Fibroblast of the conjunctiva (primary cell): ENCODE measurements around the gene BCL6B.
"Not testable (repeated sequence)": the region's sequence is repeated elsewhere in the genome, so short reads cannot be mapped to it uniquely, and the experiment has no call there.

Experiments
- DNase-seq: peaks from one replicate; pipeline ENCODE4 v3.0.0-alpha.2; 2010; ENCODE audit warnings: low read depth

Gene BCL6B

GRCh38 chr17:7022781-7023571, at the start of gene BCL6B:
Gene BCL6B (plus strand): TSS chr17:7023050. CDS start chr17:7023672, 622 bp downstream.
- no peak for DNase-seq

GRCh38 chr17:6979440-6979839, 43.4 kb upstream of the BCL6B start:
- DNase-seq = not testable (repeated sequence)

GRCh38 chr17:6981426-6981825, 41.4 kb upstream of the BCL6B start:
- no peak for DNase-seq

DNA sequence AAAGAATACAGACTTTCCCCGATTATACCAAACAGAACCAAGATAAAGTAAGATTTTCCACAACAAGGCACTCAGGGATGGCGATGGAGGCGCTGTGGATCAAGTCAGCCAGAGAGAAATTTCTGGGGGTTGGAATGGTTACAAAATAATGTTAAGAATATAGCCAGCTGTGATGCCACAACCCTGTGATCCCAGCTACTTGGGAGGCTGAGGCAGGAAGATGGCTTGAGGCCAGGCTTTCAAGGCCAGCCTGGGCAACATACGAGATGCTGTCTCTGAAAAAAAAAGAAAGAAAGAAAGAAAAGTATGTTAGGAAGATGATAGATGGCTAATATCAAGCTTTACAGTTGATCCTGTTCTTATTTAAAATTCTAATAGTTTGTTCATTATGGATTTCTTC, 37.6 kb upstream of the BCL6B start:
- no peak for DNase-seq

- no peak for DNase-seq
Measured at GRCh38 chr17:6986676-6987075, 36.2 kb upstream of the BCL6B start.

- no peak for DNase-seq
Measured at GRCh38 chr17:6989779-6990178, 33.1 kb upstream of the BCL6B start.

GRCh38 chr17:6993613-6994056, 29.2 kb upstream of the BCL6B start:
- DNase-seq = not testable (repeated sequence)

DNA sequence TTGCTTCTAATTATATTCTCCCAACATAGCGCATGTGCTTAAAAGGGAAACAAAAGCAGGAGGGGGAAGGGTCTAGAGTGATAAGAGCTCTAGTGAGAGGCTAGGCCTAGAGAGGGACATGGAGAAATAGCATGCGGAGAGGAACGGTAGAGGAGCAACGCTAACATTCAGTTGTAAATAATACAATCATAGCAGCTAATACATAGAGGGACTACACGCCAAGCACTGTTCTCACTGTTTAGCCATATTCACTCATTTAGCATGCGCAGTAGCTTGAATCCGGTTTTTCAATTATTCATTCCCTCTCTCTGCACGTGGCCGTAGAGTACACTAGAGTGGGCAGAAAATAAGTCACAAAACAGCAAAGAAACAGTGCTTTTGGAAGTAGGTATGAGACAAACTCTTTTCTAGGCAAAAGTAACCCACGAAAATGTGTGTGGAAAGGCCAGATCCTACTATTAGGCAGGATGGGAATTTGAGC, 28.7 kb upstream of the BCL6B start:
- no peak for DNase-seq

GRCh38 chr17:6994666-6995256, 28.1 kb upstream of the BCL6B start:
- DNase-seq = no peak

- DNase-seq = no peak
Measured at GRCh38 chr17:6995500-6996255, 27.2 kb upstream of the BCL6B start, which contains the start of gene ALOX12. Gene ALOX12 (plus strand): TSS chr17:6996049. CDS start chr17:6996118, 69 bp downstream.

DNA sequence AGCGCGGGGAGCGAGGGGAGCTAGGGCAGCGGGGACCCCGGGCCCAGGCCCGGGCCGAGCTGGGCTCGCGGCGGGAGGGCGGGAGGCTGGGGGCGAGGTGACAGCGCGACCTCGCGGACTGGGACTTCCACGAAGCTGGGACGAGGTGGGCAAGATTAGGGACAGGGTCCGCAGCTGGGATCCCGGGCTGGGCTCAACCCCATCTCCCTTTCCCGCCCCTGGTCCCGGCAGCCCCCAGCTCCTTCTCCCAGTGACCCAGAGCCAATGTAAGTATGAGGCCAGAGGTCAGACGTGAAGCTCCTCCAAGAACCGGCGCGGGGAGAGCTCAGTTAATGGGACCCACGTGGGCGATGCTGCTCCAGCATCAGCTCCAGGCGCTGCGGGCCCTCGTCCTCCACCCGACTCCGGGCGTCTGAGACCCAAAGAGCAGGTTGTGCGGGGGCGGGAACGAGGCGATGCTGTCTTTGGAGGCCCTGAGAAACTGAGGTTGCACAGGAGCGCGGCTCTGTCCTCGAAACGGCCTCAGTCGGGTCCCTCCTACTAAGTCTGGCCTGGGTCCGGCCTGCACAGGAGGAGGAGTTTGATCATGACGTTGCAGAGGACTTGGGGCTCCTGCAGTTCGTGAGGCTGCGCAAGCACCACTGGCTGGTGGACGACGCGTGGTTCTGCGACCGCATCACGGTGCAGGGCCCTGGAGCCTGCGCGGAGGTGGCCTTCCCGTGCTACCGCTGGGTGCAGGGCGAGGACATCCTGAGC, 26.4 kb upstream of the BCL6B start:
- no peak for DNase-seq

DNA sequence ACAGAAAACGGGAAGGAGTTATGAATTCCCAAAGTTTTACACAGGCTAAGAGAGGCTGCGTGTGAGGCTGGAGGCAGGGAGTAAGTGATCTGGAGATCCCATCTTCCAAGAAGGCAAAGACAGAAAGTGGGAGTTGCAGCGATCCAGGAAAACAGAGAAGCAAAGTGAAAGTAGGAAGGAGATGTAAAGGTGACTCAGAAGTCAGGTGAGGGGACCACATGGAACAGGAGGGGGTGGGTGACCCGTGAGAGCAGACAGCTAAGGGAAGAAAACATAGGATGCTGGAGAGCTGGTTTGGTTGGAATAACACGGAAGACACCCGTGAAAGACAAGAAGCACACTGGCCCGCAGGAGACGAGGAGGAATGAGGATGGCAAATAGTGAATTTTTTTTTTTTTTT, 25.7 kb upstream of the BCL6B start:
- no peak for DNase-seq

GRCh38 chr17:6998855-6999508, 23.9 kb upstream of the BCL6B start:
- no peak for DNase-seq

GRCh38 chr17:7001318-7001961, 21.4 kb upstream of the BCL6B start:
- peak; percentile 16 for DNase-seq

GRCh38 chr17:7002288-7003047, 20.4 kb upstream of the BCL6B start:
- no peak for DNase-seq

GRCh38 chr17:7003745-7004144, 19.1 kb upstream of the BCL6B start:
- no peak for DNase-seq

DNA sequence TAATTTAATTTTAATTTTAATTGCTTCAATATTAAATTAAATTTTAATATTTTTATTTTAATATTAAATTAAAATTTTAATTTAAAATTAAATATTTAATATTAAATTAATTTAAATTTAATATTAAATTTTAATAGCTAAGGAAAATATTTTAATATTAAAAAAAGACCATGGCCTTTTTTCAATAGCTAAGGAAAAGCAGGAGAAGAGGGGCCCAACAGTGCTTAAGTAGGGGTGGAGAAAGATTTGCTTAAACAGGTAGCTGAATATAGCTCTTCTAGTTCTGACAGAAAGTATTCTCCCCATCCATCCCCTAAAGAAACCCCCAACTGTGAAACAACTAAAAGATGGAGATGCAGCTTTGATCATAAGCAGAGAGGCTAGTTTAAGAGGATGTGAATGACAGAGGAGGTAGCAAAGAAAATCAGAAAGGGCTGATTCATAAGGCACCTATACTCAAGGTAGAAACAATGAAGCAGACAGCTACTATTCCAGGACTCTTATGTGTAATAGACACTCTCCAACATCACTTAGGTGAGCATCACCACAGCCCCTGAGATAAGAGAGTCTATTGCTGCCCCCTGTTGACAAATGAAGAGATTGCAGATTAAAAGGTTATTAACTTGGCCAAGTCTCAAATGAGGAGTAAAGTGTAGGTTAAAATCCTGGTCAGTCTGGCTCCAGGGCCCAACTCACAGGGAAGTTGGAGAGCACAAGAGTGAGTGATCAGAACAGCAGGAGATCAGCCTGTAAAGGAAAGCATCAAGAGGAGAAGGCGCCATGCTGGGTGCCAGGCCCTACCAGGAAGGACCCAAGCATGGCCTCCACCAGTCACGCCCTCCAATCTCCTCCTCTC, 18.2 kb upstream of the BCL6B start:
- DNase-seq = peak; percentile 43

DNA sequence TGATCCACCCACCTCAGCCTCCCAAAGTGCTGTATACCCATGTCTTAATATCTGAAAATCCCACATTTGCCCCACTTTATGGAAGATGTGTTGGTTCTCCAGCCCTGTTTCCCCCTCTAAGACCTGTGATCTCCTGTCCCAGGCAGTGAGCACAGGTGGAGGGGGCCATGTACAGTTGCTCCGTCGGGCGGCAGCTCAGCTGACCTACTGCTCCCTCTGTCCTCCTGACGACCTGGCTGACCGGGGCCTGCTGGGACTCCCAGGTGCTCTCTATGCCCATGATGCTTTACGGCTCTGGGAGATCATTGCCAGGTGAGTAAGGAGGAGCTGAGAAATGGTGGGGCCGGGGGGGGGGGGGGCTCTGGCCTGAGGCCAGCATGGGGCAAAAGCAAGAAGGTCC, 17.1 kb upstream of the BCL6B start:
- no peak for DNase-seq

DNA sequence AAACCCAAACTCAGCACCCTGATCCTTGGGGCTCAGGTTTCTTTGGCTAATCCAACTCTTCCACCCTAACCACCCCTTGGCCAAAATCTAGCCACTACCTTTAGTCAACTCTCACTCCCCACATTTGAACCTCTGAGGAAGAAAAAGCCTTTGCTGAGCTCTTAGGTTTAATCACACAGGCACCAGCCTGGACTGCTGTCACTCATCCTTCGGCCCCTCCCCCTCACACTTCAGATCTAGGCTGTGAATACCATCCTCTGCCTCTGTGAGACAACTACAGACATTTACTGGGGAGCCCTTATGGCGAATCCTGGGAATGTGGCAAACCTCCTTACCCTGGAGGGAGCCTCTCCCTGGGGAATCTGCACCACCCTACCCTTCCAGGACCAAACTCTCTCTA, 15.7 kb upstream of the BCL6B start:
- no peak for DNase-seq
